GM12875 (cell line): Measurements from ENCODE around the gene LY9.

Experiments used
- H3K4me3 ChIP-seq: one replicate; pipeline ENCODE4 v1.5.1; 2011; ENCODE audit warnings: low read depth, low read length, control low read depth
- TF ChIP-seq, protein P1 (sequence below): IDR thresholded peaks from 2 replicates; pipeline ENCODE4 v1.5.1; 2011; ENCODE audit warnings: low read depth, mild to moderate bottlenecking, control low read depth, inconsistent platforms, low read length, moderate library complexity, borderline replicate concordance; ENCODE audit not compliant: insufficient read depth

The LY9 gene

DNA sequence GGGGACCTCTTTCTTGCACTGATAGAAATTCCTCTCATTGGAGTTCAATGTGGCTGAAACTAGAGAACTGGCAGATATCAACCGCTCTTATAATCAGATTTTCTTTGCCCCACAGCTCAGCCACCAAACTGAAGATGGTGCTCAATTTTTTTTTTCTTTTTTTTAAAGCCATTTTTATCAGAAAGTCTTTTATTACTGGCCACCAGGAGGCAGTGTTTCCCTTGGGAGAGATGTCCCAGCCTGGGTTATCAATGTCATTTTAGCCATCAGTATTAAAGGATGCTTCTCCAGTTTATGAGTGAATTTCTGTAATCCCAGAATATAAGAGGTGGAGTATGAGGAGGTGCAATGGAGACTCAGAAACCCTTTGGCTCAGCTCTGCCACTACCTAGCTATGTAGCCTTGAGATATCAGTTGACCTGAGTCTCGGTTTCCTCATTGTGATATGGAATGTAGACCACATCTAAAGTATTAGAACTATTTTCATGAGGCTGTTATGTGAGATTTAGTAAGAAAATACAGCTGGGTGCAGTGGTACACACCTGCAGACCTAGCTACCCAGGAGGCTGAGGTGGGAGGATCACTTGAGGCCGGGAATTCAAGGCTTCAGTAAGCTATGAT lies 39.1 kb downstream of the LY9 start:
- H3K4me3 ChIP-seq, result no peak overlapping the region
- TF ChIP-seq, protein P1, sequence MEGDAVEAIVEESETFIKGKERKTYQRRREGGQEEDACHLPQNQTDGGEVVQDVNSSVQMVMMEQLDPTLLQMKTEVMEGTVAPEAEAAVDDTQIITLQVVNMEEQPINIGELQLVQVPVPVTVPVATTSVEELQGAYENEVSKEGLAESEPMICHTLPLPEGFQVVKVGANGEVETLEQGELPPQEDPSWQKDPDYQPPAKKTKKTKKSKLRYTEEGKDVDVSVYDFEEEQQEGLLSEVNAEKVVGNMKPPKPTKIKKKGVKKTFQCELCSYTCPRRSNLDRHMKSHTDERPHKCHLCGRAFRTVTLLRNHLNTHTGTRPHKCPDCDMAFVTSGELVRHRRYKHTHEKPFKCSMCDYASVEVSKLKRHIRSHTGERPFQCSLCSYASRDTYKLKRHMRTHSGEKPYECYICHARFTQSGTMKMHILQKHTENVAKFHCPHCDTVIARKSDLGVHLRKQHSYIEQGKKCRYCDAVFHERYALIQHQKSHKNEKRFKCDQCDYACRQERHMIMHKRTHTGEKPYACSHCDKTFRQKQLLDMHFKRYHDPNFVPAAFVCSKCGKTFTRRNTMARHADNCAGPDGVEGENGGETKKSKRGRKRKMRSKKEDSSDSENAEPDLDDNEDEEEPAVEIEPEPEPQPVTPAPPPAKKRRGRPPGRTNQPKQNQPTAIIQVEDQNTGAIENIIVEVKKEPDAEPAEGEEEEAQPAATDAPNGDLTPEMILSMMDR, result peak; percentile 60; the same call in 1 of the 2 replicates

DNA sequence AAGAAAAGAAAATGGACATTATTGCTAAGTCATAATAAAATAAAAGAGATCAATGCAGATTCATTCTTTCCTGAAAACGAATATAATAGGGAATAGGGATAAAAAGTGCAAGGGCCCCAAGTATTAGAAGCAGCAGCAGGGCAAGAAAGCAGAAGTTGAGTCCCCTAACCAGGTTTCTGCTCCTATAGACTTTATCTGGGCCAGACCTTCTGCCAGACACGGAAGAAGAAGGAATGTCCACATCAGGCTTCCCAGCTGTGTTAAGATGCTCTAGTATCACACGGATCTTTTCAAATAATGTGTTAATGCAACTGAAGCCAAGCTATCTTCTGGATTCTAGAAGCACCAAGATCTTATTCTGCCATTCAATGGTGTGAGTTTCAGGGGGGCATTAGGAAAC lies 39.8 kb downstream of the LY9 start:
- TF ChIP-seq, protein P1, result no peak
- H3K4me3 ChIP-seq, result no peak overlapping the region

DNA sequence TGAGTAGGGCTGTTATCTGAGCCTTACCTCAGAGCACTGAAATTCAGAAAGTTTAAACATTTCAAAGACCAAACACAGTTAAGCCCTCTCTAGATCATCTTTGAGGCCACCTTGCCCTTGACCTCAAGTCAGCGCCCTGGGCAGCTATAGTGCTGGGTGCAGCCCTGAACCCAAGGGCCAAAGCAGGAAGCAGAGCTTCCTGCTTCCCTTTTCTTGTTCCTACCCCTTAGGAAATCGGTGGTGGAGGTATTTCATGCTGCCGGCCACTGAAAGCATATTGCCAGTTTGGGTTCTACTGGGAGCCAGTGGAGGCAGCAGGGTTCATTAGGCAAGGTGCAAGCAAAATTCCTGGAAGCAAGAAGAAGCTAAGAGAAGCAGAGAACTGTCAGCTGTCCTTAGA lies 40.6 kb downstream of the LY9 start:
- H3K4me3 ChIP-seq, result no peak overlapping the region
- TF ChIP-seq, protein P1, result no peak

DNA sequence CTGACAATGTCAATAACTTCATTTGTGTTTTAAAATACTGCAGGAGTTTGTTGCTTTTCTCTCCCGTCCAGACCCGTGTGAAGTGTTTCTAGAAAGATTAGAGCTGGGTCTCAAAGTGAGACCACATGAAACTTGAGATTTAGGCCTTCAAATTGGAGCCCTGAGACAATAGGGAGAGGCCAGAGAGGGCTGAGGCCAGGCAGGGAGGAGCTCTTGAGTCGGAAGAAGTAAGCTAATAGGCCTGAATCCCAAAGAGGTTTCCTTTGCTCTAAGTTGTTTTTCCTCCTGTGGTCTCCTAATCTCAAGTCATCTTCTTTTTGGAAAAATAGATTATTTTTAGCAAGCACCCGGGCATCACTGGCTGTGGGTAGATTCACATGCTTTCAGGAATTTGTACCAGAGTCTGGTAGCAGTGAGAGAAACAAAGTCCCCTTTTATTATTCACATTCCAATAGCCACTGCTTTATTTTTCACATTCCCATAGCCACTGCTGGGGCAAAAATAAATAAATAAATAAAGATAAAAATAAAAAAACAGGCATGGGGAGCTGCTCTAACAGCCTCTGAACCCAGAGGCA lies 41.1 kb downstream of the LY9 start:
- TF ChIP-seq, protein P1, result no peak
- H3K4me3 ChIP-seq, result no peak overlapping the region

DNA sequence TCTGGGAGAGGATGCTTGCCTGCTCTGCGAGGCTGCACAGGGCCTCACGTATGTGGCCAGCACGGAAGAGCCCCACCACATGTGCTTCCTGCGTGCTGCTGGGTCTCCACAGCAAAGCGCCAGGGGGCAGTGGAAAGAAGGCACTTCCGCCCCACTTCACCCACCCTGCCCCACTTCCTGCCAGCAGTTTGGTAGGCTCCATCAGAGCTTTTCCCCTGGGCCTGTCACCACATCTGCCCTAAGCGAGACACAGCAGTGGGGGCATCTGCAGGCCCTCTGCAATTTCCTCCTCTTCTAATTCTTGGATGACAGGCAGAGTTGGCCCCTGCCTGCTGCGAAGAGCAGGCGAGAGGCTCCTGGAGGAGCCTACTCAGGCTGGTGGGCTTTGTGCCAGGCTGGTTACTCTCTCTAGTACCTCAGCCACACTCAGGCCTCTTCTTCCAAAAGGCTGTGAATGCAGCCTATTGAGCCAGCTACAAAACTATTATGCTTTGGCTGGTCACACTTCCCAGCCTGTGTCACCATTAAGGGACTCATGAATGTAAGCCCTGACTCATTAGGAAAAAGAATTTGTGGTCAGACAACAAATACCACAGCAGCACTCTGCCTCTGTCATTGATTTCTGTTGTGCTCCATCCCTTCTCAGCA lies 41.7 kb downstream of the LY9 start:
- TF ChIP-seq, protein P1, result peak; percentile 60
- no peak overlapping the region for H3K4me3 ChIP-seq

DNA sequence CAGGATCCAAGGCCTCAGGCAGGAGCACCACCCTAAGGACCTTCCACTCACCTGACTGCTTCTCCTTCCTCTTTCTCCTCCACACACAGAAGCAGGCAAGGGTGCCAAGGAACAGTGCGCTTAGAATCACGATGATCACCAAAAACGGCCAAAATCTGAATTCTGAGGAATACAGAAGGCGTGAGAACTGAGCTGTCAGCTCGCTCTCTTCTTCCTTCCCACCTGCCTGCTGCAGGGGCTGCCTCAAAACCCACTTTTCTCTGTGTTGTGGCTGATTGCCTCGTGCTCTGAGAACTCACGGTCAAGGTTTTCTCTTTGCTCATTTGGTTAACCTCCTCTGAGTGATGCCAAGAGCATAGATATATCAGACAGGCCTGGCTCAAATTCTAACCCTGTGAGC lies 42.9 kb downstream of the LY9 start:
- TF ChIP-seq, protein P1, result no peak
- no peak overlapping the region for H3K4me3 ChIP-seq

DNA sequence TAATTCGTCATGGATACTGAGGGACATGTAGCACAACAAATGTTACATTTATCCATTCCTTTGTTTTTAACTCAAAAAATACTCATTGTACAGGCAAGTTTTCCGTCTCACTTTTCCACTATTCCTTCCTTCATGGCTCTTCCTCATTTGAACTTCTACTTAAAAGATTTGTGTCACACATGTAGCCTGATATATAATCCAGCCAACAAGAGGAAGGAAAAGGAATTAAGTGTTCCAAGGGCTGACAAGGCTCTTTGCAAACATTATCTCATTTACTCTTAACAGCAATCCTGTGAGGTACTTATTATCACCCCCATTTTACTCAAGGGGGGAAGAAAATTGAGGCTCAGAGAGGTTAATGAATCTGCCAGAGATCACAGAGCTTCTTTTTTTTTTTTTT lies 43.8 kb downstream of the LY9 start:
- TF ChIP-seq, protein P1, result no peak
- no peak overlapping the region for H3K4me3 ChIP-seq
